IMR-90 (cell line): ENCODE results near the gene CAMTA1. TPM values are rescaled to one million over a fixed set of nuclear protein-coding genes. Genes with fewer than 3 reads are reported as not detected.
"Not testable (repeated sequence)": the region's sequence is repeated elsewhere in the genome, so short reads cannot be mapped to it uniquely, and the experiment has no call there.

Experiments
- ATAC-seq: fragments of 200-7000 bp; cut with Tn5 transposase; 2 replicates; pipeline ENCODE4 v1.9.1; 2020; ENCODE audit warnings: low read depth, mild to moderate bottlenecking, moderate library complexity
- BruUV-seq: library from RNA; stranded (reverse); fragments of 400-500 nt; replicated peaks from 2 replicates; lab custom pipeline; 2021; lab: Mats Ljungman, UMichigan
- CTCF ChIA-PET: fragments of 300-600 bp; formaldehyde crosslinking; extraction: SDS; loops from one replicate; lab custom pipeline; 2021; ENCODE audit warnings: antibody characterized with exemption; lab: Yijun Ruan, JAX
- POLR2A ChIA-PET: fragments of 300-600 bp; sonication (Branson Sonifier 250); formaldehyde crosslinking; loops from one replicate; lab custom pipeline; 2022; ENCODE audit warnings: antibody characterized with exemption; ENCODE audit not compliant: unreplicated experiment; lab: Charles Lee
- DNase-seq: peaks from one replicate; pipeline ENCODE4 v3.0.0; 2013
- H2AFZ ChIP-seq: replicated peaks from 2 replicates; pipeline ENCODE3; 2013; ENCODE audit warnings: low read length, mild to moderate bottlenecking; ENCODE audit not compliant: poor library complexity
- H2AK5ac ChIP-seq: 2 replicates; pipeline ENCODE4 v1.6.1; 2013; ENCODE audit warnings: low read depth, low read length, inconsistent platforms
- H2AK9ac ChIP-seq: replicated peaks from 2 replicates; pipeline ENCODE3; 2013; ENCODE audit warnings: mild to moderate bottlenecking, low read depth, low read length, moderate library complexity; ENCODE audit not compliant: poor library complexity
- H2BK120ac ChIP-seq: 2 replicates; pipeline ENCODE4 v1.6.1; 2013; ENCODE audit warnings: low read depth, low read length, inconsistent platforms
- H2BK15ac ChIP-seq: 3 replicates; pipeline ENCODE4 v1.6.1; 2013; ENCODE audit warnings: low read depth, low read length, inconsistent platforms
- H2BK20ac ChIP-seq: 2 replicates; pipeline ENCODE4 v1.6.1; 2013; ENCODE audit warnings: low read depth, mild to moderate bottlenecking, inconsistent platforms, low read length, moderate library complexity
- H2BK5ac ChIP-seq: 2 replicates; pipeline ENCODE4 v1.6.1; 2013; ENCODE audit warnings: mild to moderate bottlenecking, low read depth, low read length, inconsistent platforms; ENCODE audit not compliant: poor library complexity, severe bottlenecking
- H3K14ac ChIP-seq: replicated peaks from 2 replicates; pipeline ENCODE4 v1.6.1; 2013; ENCODE audit warnings: low read depth, low read length, inconsistent platforms
- H3K18ac ChIP-seq: 2 replicates; pipeline ENCODE4 v1.6.1; 2013; ENCODE audit warnings: low read depth, low read length, control low read depth
- H3K23ac ChIP-seq: 2 replicates; pipeline ENCODE4 v1.6.1; 2013; ENCODE audit warnings: low read depth, low read length, inconsistent platforms
- H3K27ac ChIP-seq: 2 replicates; pipeline ENCODE4 v1.5.1; 2013; ENCODE audit warnings: mild to moderate bottlenecking, control low read depth, low read length; ENCODE audit not compliant: insufficient read depth
- H3K27me3 ChIP-seq: 2 replicates; pipeline ENCODE4 v1.6.1; 2013; ENCODE audit warnings: low read length; ENCODE audit not compliant: control insufficient read depth, insufficient read depth
- H3K36me3 ChIP-seq: 2 replicates; pipeline ENCODE4 v1.6.1; 2013; ENCODE audit warnings: low read length, mixed read lengths; ENCODE audit not compliant: control insufficient read depth, insufficient read depth
- H3K4ac ChIP-seq: 2 replicates; pipeline ENCODE4 v1.6.1; 2013; ENCODE audit warnings: low read depth, low read length, inconsistent platforms
- H3K4me1 ChIP-seq: 2 replicates; pipeline ENCODE4 v1.6.1; 2013; ENCODE audit warnings: low read length, mixed read lengths; ENCODE audit not compliant: control insufficient read depth, insufficient read depth
- H3K4me2 ChIP-seq: 2 replicates; pipeline ENCODE4 v1.6.1; 2013; ENCODE audit warnings: low read depth, mild to moderate bottlenecking, control low read depth, low read length, moderate library complexity
- H3K4me3 ChIP-seq: 2 replicates; pipeline ENCODE4 v1.5.1; 2013; ENCODE audit warnings: low read depth, mild to moderate bottlenecking, control low read depth, low read length, moderate library complexity; ENCODE audit not compliant: insufficient read depth
- H3K56ac ChIP-seq: 2 replicates; pipeline ENCODE4 v1.6.1; 2013; ENCODE audit warnings: low read length, inconsistent platforms; ENCODE audit not compliant: insufficient read depth; ENCODE audit errors: extremely low read depth
- H3K79me1 ChIP-seq, 2 experiments: 2 replicates each; pipeline ENCODE4 v1.6.1; 2013; ENCODE audit warnings: low read length in 2 of 2, inconsistent platforms in 1 of 2, low read depth in 1 of 2
- H3K9ac ChIP-seq: 2 replicates; pipeline ENCODE4 v1.6.1; 2013; ENCODE audit warnings: low read depth, low read length, control low read depth
- H3K9me1 ChIP-seq: 2 replicates; pipeline ENCODE4 v1.6.1; 2013; ENCODE audit warnings: low read length, inconsistent platforms; ENCODE audit not compliant: insufficient read depth
- H3K9me3 ChIP-seq: 2 replicates; pipeline ENCODE4 v1.6.1; 2013; ENCODE audit warnings: low read length; ENCODE audit not compliant: control insufficient read depth, insufficient read depth
- H4K20me1 ChIP-seq: 2 replicates; pipeline ENCODE4 v1.6.1; 2013; ENCODE audit warnings: low read length, inconsistent platforms; ENCODE audit not compliant: insufficient read depth
- H4K5ac ChIP-seq: 2 replicates; pipeline ENCODE4 v1.6.1; 2013; ENCODE audit warnings: mild to moderate bottlenecking, low read depth, low read length, control low read depth
- H4K8ac ChIP-seq, 2 experiments: 2 replicates each; pipeline ENCODE4 v1.6.1; 2013; ENCODE audit warnings: low read depth in 2 of 2, low read length in 2 of 2, control low read depth in 1 of 2, inconsistent platforms in 1 of 2
- H4K91ac ChIP-seq: 2 replicates; pipeline ENCODE4 v1.6.1; 2013; ENCODE audit warnings: low read depth, low read length, inconsistent platforms; ENCODE audit not compliant: insufficient read depth
- WGBS, 2 experiments: methylation state at CpG; one replicate each; pipeline versions ENCODE4 v1.1.5 to v1.1.7; 2013; ENCODE audit warnings: missing lambda C conversion rate in 2 of 2; ENCODE audit not compliant: insufficient read length in 1 of 2; ENCODE audit errors: extremely low coverage in 2 of 2; 5-methylcytosine and 5-hydroxymethylcytosine counted together
- dilution Hi-C: fragments of 300-500 bp; cut with HindIII; formaldehyde crosslinking; loops from one replicate; pipeline ENCODE4 v1.14.3; 2018; ENCODE audit warnings: low sequenced_read_pairs; ENCODE audit not compliant: unreplicated experiment
- in situ Hi-C: fragments of 300-500 bp; cut with MboI; formaldehyde crosslinking; loops from 3 replicates; pipeline ENCODE4 v1.14.3; 2019; ENCODE audit warnings: low sequenced_read_pairs, inconsistent platforms, mixed read lengths
- intact Hi-C: fragments of 100-400 bp; cut with micrococcal nuclease; formaldehyde crosslinking; loops from 2 replicates; pipeline ENCODE4 v1.10.0; 2022
- polyA plus RNA-seq, 3 experiments: library from polyadenylated mRNA; depleted of rRNA; stranded (reverse); fragments of >200 nt; gene quantifications; 2 replicates each; pipeline ENCODE4 v1.2.3, GENCODE V29; 2012; ENCODE audit warnings: low replicate concordance in 1 of 3
- total RNA-seq: library from RNA; depleted of rRNA; stranded (reverse); fragments of >200 nt; gene quantifications from 2 replicates; pipeline ENCODE4 v1.2.3, GENCODE V29; 2012

The CAMTA1 gene
- total and polyA plus RNA-seq, 2 of the 4 experiments (the other 2 are of a cell fraction): 35.5 to 74.3 TPM

GRCh38 chr1:6921506-6921905, 136.3 kb downstream of the CAMTA1 start:
- H3K27ac ChIP-seq, H3K4me3 ChIP-seq, H2BK20ac ChIP-seq, H2BK120ac ChIP-seq, H3K9ac ChIP-seq, dilution Hi-C loops, BruUV-seq, intact Hi-C loops, H3K4ac ChIP-seq, H3K14ac ChIP-seq, POLR2A ChIA-PET, H3K23ac ChIP-seq, CTCF ChIA-PET, H3K4me1 ChIP-seq, H3K18ac ChIP-seq, H3K36me3 ChIP-seq, H4K91ac ChIP-seq, H2AK5ac ChIP-seq, H4K20me1 ChIP-seq, H2BK5ac ChIP-seq, DNase-seq, H3K56ac ChIP-seq, H2AFZ ChIP-seq, H3K79me1 ChIP-seq, H4K5ac ChIP-seq, ATAC-seq, H3K9me1 ChIP-seq, H2BK15ac ChIP-seq, in situ Hi-C loops, H4K8ac ChIP-seq, H3K9me3 ChIP-seq, H2AK9ac ChIP-seq, H3K4me2 ChIP-seq: not testable (repeated sequence)
- WGBS, 2 experiments: no CpG with 5 or more reads among the region's 5 CpGs
- H3K27me3 ChIP-seq: peaks cover 29% of the 10 kb centered on the region
